Measurements from ENCODE around the gene GABRA4.
A peak's percentile ranks its signal among the peaks of the same experiment; 100 is the strongest.

Gene GABRA4

GRCh38 chr4:46927201-46927600 lies 66.2 kb downstream of the GABRA4 start:
- no peak for DNase-seq (ENCODE audit: low spot score)

GRCh38 chr4:46924789-46925529 lies 68.4 kb downstream of the GABRA4 start:
- no peak for DNase-seq (ENCODE audit: low spot score)

GRCh38 chr4:46922205-46922604 lies 71.2 kb downstream of the GABRA4 start:
- no peak for DNase-seq (ENCODE audit: low spot score)

DNA sequence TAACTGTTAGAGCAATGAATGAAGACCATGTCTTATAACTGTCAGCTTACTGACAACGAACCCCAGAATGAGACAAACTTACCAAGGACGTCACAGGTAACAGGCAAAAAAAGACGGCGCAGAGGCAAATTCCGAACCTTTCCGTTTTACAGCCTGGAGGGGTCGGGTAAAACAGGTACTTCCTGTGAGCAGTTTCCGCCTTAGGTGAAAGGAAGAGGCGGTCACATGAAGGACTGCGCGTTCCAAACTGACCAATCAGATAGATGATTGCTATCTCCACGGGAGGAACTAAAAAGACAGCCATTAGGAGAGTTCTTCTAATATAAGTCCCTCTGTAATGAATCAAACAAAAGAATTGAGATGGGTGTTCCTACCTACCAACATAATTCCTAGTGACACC lies 84.3 kb downstream of the GABRA4 start, which contains the start of gene COX7B2:
COX7B2 (minus strand) TSS at position 168 of the 400 bp plus-strand sequence. CDS start 174,053 bp downstream, outside the sequence.
- no peak for DNase-seq (ENCODE audit: low spot score)

DNA sequence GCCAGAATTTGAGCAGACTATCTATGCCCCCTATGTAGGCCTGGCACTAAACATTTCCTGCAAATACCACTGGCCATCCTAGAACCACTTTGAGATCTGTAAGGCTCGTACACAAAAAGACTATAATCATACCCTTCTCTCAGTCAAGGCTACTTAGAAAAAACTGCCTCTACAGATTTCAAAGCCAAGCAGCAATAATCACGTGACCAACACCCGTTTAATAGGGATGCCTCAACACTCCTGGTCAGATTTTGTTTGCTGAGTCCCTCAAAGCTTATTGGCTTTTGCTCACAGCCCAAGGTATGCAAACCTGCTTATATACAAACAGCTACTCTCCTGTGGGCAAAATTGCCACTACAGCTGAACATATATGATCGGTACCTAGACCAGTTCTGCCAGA lies 85.2 kb downstream of the GABRA4 start:
- no peak for DNase-seq (ENCODE audit: low spot score)

GRCh38 chr4:46900082-46900481 lies 93.3 kb downstream of the GABRA4 start:
- no peak for DNase-seq (ENCODE audit: low spot score)

- DNase-seq (ENCODE audit: low spot score) = no peak
Observed at GRCh38 chr4:46894826-46895225, 98.6 kb downstream of the GABRA4 start.

GRCh38 chr4:46890056-46890455 lies 103.3 kb downstream of the GABRA4 start:
- no peak for DNase-seq (ENCODE audit: low spot score)

- DNase-seq (ENCODE audit: low spot score) = no peak
Observed at GRCh38 chr4:46889410-46889809, 104.0 kb downstream of the GABRA4 start.

GRCh38 chr4:46886711-46887110 lies 106.7 kb downstream of the GABRA4 start:
- peak; percentile 19 for DNase-seq (ENCODE audit: low spot score)

DNA sequence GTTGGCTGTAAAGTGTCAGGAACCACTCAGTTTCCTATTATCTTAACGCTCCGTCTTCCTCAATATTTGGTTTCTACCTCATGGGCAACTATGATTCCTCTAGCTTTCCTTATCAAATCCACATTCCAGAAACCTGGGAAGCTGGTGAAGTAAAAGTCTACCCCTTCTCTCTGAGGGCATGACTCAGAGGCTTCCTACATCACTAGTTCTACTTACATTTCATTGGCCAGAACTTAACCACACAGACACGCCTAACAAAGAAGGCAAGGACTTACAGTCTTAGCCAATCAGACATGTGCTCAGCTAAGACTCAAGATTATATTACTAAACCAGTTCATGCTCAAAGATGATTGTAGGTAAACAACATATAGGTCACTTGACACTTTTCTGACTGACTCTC lies 114.7 kb downstream of the GABRA4 start:
- DNase-seq (ENCODE audit: low spot score) = no peak

DNA sequence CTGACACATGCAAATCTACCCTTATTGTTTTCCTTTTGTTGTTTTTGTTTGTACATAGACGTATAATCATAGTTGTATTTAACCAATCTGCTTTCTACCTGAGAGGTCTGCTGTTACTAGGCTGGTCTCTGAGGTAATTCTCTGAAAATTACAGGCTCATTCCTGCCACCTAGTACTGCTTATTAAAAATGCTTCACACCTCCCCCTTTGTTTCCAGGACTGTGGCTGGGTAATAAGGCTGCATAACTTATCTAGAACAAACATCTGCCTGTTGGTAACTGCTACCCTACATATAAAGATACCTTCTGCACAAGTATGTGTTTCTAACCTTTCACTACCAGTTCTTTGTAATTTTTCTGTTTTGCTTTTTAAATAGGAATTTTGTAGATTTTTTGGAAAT lies 118.6 kb downstream of the GABRA4 start:
- no peak for DNase-seq (ENCODE audit: low spot score)

DNA sequence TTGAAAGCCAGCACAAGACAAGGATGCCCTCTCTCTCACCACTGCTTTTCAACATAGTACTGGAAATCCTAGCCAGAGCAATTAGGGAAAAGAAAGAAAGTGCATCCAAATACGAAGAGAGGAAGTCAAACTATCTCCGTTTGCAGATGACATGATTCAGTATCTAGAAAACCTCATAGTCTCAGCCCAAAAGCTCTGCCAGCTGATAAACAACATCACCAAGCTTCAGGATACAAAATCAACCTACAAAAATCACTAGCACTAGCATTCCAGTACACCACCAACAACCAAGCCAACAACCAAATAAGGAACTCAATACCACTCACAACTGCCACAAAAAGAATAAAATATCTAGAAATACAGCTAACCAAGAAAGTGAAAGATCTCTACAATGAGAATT lies 123.0 kb downstream of the GABRA4 start:
- DNase-seq (ENCODE audit: low spot score) = no peak
